ENCODE data around the gene OR6K3. TPM values are rescaled to one million over a fixed set of nuclear protein-coding genes. Genes with fewer than 3 reads are reported as not detected.
A peak's percentile ranks its signal among the peaks of the same experiment; 100 is the strongest.

Gene OR6K3
- total RNA-seq, 2 donors from 2014 or later: not detected

DNA sequence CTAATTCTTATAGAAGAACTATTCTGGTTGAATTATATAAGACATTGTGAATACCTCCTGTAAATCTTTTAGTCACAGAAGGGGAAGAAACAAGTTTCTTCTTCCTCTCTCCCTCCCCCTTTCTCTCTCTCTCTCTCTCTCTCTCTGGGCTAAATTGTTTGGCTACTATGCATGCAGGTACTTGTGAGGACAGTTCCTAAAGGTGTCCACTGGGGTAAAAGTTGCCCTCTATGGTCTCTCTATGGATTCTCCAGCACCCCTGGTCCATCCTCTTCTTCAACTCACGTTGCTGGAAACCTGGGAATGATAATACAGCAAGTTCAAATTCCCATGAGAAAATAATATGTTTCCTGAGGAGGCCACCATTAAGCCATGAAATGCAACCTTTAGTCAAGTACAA, 5.8 kb downstream of the OR6K3 start:
- Histone ChIP-seq H3K9ac (ENCODE audit: extremely low read depth, low read length, poor library complexity, severe bottlenecking) (no peak overlapping the region), H3K36me3 (ENCODE audit: control insufficient read depth, insufficient read depth, low read length) (no peaks in the 10 kb centered on the region), H3K4me3 (ENCODE audit: low read length) (no peak overlapping the region), H3K9me3 (ENCODE audit: control insufficient read depth, low read length) (no peaks in the 10 kb centered on the region), H3K27me3 (ENCODE audit: control insufficient read depth, insufficient read depth, low read length, poor library complexity, severe bottlenecking) (no peaks in the 10 kb centered on the region), H3K27ac (ENCODE audit: low read depth, low read length) (no peak overlapping the region), H3K4me1 (ENCODE audit: control insufficient read depth, insufficient read depth, low read length) (no peaks in the 10 kb centered on the region)
- 78% methylated on average over 1 of the region's 1 CpG; no CpG with 5 or more reads in 1 of the 2 experiments for WGBS, 2 experiments (ENCODE audit: insufficient coverage in 1 of 2, insufficient read length in 1 of 2)
- Mint-ChIP-seq H3K4me1 (no peaks in the 10 kb centered on the region), H3K4me3 (no peak overlapping the region), H3K27ac (no peak overlapping the region), H3K27me3 (ENCODE audit: insufficient read depth) (peaks cover 1% of the 10 kb centered on the region), H3K9me3 (no peaks in the 10 kb centered on the region), H3K36me3 (ENCODE audit: low read depth) (no peaks in the 10 kb centered on the region)
- no peak for DNase-seq
- TF ChIP-seq, protein P1, sequence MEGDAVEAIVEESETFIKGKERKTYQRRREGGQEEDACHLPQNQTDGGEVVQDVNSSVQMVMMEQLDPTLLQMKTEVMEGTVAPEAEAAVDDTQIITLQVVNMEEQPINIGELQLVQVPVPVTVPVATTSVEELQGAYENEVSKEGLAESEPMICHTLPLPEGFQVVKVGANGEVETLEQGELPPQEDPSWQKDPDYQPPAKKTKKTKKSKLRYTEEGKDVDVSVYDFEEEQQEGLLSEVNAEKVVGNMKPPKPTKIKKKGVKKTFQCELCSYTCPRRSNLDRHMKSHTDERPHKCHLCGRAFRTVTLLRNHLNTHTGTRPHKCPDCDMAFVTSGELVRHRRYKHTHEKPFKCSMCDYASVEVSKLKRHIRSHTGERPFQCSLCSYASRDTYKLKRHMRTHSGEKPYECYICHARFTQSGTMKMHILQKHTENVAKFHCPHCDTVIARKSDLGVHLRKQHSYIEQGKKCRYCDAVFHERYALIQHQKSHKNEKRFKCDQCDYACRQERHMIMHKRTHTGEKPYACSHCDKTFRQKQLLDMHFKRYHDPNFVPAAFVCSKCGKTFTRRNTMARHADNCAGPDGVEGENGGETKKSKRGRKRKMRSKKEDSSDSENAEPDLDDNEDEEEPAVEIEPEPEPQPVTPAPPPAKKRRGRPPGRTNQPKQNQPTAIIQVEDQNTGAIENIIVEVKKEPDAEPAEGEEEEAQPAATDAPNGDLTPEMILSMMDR (conservative IDR thresholded peaks at IDR 0.05): peak; percentile 40

DNA sequence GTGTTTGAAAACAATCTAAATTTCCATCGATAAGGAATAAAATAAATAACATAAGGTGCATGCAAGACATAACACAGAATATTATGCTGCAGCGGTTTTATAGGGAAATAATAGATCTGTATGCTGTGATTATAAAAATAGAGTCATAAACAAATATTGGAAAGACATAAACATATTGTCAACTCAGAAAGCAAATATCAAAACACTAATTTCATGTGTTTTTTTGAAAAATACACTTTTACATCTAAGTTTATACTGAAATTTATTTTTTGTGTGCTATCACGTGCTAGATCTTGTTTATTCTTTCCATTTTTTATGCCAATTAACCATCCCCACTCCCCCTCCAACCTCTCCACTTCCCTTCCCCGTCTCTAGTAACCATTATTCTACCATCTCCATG, 9.4 kb downstream of the OR6K3 start:
- no peak overlapping the region for H3K4me3 Mint-ChIP-seq
- Histone ChIP-seq H3K9ac (ENCODE audit: extremely low read depth, low read length, poor library complexity, severe bottlenecking) (no peak overlapping the region), H3K4me1 (ENCODE audit: control insufficient read depth, insufficient read depth, low read length) (no peaks in the 10 kb centered on the region), H3K27ac (ENCODE audit: low read depth, low read length) (no peak overlapping the region), H3K4me3 (ENCODE audit: low read length) (no peak overlapping the region), H3K36me3 (ENCODE audit: control insufficient read depth, insufficient read depth, low read length) (no peaks in the 10 kb centered on the region), H3K9me3 (ENCODE audit: control insufficient read depth, low read length) (no peaks in the 10 kb centered on the region), H3K27me3 (ENCODE audit: control insufficient read depth, insufficient read depth, low read length, poor library complexity, severe bottlenecking) (no peaks in the 10 kb centered on the region)
- 75 to 80% methylated on average over 1 to 3 of the region's 4 CpGs for WGBS, 2 experiments (ENCODE audit: insufficient coverage in 1 of 2, insufficient read length in 1 of 2)
- no peaks in the 10 kb centered on the region for H3K9me3 Mint-ChIP-seq
- no peaks in the 10 kb centered on the region for H3K36me3 Mint-ChIP-seq (ENCODE audit: low read depth)
- no peaks in the 10 kb centered on the region for H3K4me1 Mint-ChIP-seq
- peaks cover 1% of the 10 kb centered on the region for H3K27me3 Mint-ChIP-seq (ENCODE audit: insufficient read depth)
- DNase-seq: no peak
- no peak overlapping the region for H3K27ac Mint-ChIP-seq
- TF ChIP-seq, protein P1 (conservative IDR thresholded peaks at IDR 0.05): no peak

DNA sequence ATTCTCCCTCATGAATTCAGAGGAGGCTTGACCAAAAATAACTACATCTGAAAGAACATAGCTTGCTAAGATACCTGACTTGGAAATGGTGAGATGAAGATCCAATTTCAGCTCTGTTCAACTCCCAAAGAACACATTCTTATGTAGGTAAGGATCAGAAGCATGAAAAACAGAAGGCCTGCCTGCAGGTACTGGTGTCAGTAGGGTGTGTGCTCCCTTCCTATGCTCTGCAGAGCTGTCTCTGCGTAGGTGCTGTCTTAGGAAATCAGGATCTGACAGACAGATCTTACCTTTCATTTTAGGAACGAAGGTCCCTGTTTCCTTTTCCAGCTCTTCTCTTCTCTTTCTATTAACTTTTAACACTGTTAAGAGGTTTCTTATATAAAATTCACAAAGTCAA, 14.4 kb downstream of the OR6K3 start:
- no peak for DNase-seq
- Histone ChIP-seq H3K27me3 (ENCODE audit: control insufficient read depth, insufficient read depth, low read length, poor library complexity, severe bottlenecking) (no peaks in the 10 kb centered on the region), H3K4me3 (ENCODE audit: low read length) (no peak overlapping the region), H3K9me3 (ENCODE audit: control insufficient read depth, low read length) (no peaks in the 10 kb centered on the region), H3K4me1 (ENCODE audit: control insufficient read depth, insufficient read depth, low read length) (no peaks in the 10 kb centered on the region), H3K9ac (ENCODE audit: extremely low read depth, low read length, poor library complexity, severe bottlenecking) (no peak overlapping the region), H3K36me3 (ENCODE audit: control insufficient read depth, insufficient read depth, low read length) (no peaks in the 10 kb centered on the region), H3K27ac (ENCODE audit: low read depth, low read length) (no peak overlapping the region)
- WGBS, 2 experiments (ENCODE audit: insufficient coverage in 1 of 2, insufficient read length in 1 of 2): 83 to 86% methylated on average over 1 to 2 of the region's 2 CpGs
- TF ChIP-seq, protein P1 (conservative IDR thresholded peaks at IDR 0.05): no peak
- Mint-ChIP-seq H3K4me3 (no peak overlapping the region), H3K27ac (no peak overlapping the region), H3K27me3 (ENCODE audit: insufficient read depth) (no peaks in the 10 kb centered on the region), H3K36me3 (ENCODE audit: low read depth) (no peaks in the 10 kb centered on the region), H3K9me3 (no peaks in the 10 kb centered on the region), H3K4me1 (no peaks in the 10 kb centered on the region)
